ENCODE data around the gene UQCRHL. TPM values are rescaled to one million over a fixed set of nuclear protein-coding genes. Genes with fewer than 3 reads are reported as not detected.
"Not testable (repeated sequence)": the region's sequence is repeated elsewhere in the genome, so short reads cannot be mapped to it uniquely, and the experiment has no call there.

Gene UQCRHL
- total RNA-seq, 2 donors from 2014 or later, result 1.6 to 3.7 TPM

- H3K4me3 Mint-ChIP-seq, result peak overlapping the region; percentile 96
- 0% methylated on average over 4 to 34 of the region's 34 CpGs for WGBS, 2 experiments (ENCODE audit: insufficient coverage in 1 of 2, insufficient read length in 1 of 2)
- TF ChIP-seq CTCF (conservative IDR thresholded peaks at IDR 0.05), result no peak
- peak overlapping the region; percentile 66 for H3K27ac ChIP-seq (ENCODE audit: low read depth, low read length)
- H3K27ac Mint-ChIP-seq, result no peak overlapping the region
- H3K27me3 Mint-ChIP-seq (ENCODE audit: insufficient read depth), result no peaks in the 10 kb centered on the region
- H3K9me3 Mint-ChIP-seq, result no peaks in the 10 kb centered on the region
- peaks cover 3% of the 10 kb centered on the region for H3K36me3 ChIP-seq (ENCODE audit: control insufficient read depth, insufficient read depth, low read length)
- H3K27me3 ChIP-seq (ENCODE audit: control insufficient read depth, insufficient read depth, low read length, poor library complexity, severe bottlenecking), result no peaks in the 10 kb centered on the region
- peak overlapping the region; percentile 97 for H3K4me3 ChIP-seq (ENCODE audit: low read length)
- no peaks in the 10 kb centered on the region for H3K9me3 ChIP-seq (ENCODE audit: control insufficient read depth, low read length)
- no peak for DNase-seq
- no peaks in the 10 kb centered on the region for H3K36me3 Mint-ChIP-seq (ENCODE audit: low read depth)
- H3K9ac ChIP-seq (ENCODE audit: extremely low read depth, low read length, poor library complexity, severe bottlenecking), result peak overlapping the region; percentile 96
- H3K4me1 Mint-ChIP-seq, result peaks cover 25% of the 10 kb centered on the region
- H3K4me1 ChIP-seq (ENCODE audit: control insufficient read depth, insufficient read depth, low read length), result peaks cover 8% of the 10 kb centered on the region
Observed at GRCh38 chr1:15847893-15848142, 40.4 kb upstream of the UQCRHL start.

GRCh38 chr1:15847100-15847892 lies 39.8 kb upstream of the UQCRHL start, which contains the start of gene SPEN:
Gene SPEN (plus strand): TSS chr1:15847707. CDS start chr1:15848068, 361 bp downstream.
- H3K4me3 Mint-ChIP-seq, result peak within 1 kb of the TSS; percentile 96
- Histone ChIP-seq H3K4me1 (ENCODE audit: control insufficient read depth, insufficient read depth, low read length) (peaks cover 8% of the 10 kb centered on the region), H3K27me3 (ENCODE audit: control insufficient read depth, insufficient read depth, low read length, poor library complexity, severe bottlenecking) (no peaks in the 10 kb centered on the region), H3K4me3 (ENCODE audit: low read length) (peak within 1 kb of the TSS; percentile 97), H3K27ac (ENCODE audit: low read depth, low read length) (peak within 1 kb of the TSS; percentile 100), H3K9ac (ENCODE audit: extremely low read depth, low read length, poor library complexity, severe bottlenecking) (peak within 1 kb of the TSS; percentile 96), H3K9me3 (ENCODE audit: control insufficient read depth, low read length) (no peaks in the 10 kb centered on the region), H3K36me3 (ENCODE audit: control insufficient read depth, insufficient read depth, low read length) (no peaks in the 10 kb centered on the region)
- no peaks in the 10 kb centered on the region for H3K9me3 Mint-ChIP-seq
- H3K27ac Mint-ChIP-seq, result peak within 1 kb of the TSS; percentile 98
- no peaks in the 10 kb centered on the region for H3K36me3 Mint-ChIP-seq (ENCODE audit: low read depth)
- H3K4me1 Mint-ChIP-seq, result peaks cover 25% of the 10 kb centered on the region
- no peaks in the 10 kb centered on the region for H3K27me3 Mint-ChIP-seq (ENCODE audit: insufficient read depth)
- peak; percentile 57 for TF ChIP-seq CTCF (conservative IDR thresholded peaks at IDR 0.05)
- WGBS, 2 experiments (ENCODE audit: insufficient coverage in 1 of 2, insufficient read length in 1 of 2), result 3 to 15% methylated on average over 18 to 84 of the region's 86 CpGs
- peak; percentile 98 for DNase-seq

- DNase-seq; H3K27ac Mint-ChIP-seq; H3K27ac ChIP-seq (ENCODE audit: low read depth, low read length); H3K27me3 ChIP-seq (ENCODE audit: control insufficient read depth, insufficient read depth, low read length, poor library complexity, severe bottlenecking); H3K9me3 ChIP-seq (ENCODE audit: control insufficient read depth, low read length); H3K27me3 Mint-ChIP-seq (ENCODE audit: insufficient read depth); H3K4me1 ChIP-seq (ENCODE audit: control insufficient read depth, insufficient read depth, low read length); H3K36me3 Mint-ChIP-seq (ENCODE audit: low read depth); H3K9me3 Mint-ChIP-seq; H3K36me3 ChIP-seq (ENCODE audit: control insufficient read depth, insufficient read depth, low read length); H3K9ac ChIP-seq (ENCODE audit: extremely low read depth, low read length, poor library complexity, severe bottlenecking): not testable (repeated sequence)
- WGBS, 2 experiments (ENCODE audit: insufficient coverage in 1 of 2, insufficient read length in 1 of 2), result 88 to 95% methylated on average over 8 to 11 of the region's 11 CpGs
- Mint-ChIP-seq H3K4me3 (peak overlapping the region; percentile 96), H3K4me1 (peaks cover 18% of the 10 kb centered on the region)
- H3K4me3 ChIP-seq (ENCODE audit: low read length), result peak overlapping the region; percentile 87
Observed at GRCh38 chr1:15846056-15846455, 38.6 kb upstream of the UQCRHL start.
